Measurements from ENCODE around the gene RO60. TPM values are rescaled to one million over a fixed set of nuclear protein-coding genes. Genes with fewer than 3 reads are reported as not detected.
"Not testable (repeated sequence)": the region's sequence is repeated elsewhere in the genome, so short reads cannot be mapped to it uniquely, and the experiment has no call there.

Gene RO60
- total RNA-seq, 1 donor from 2014 or later: 104 TPM

GRCh38 chr1:193033610-193034009, 25.8 kb upstream of the RO60 start:
- H3K27me3 Mint-ChIP-seq (ENCODE audit: unreplicated experiment): no peaks in the 10 kb centered on the region
- no peak overlapping the region for H3K27ac Mint-ChIP-seq (ENCODE audit: unreplicated experiment)
- H3K4me1 Mint-ChIP-seq (ENCODE audit: unreplicated experiment): no peaks in the 10 kb centered on the region
- H3K36me3 Mint-ChIP-seq (ENCODE audit: unreplicated experiment): peaks cover 17% of the 10 kb centered on the region
- H3K4me3 Mint-ChIP-seq (ENCODE audit: unreplicated experiment): no peak overlapping the region
- no peak for TF ChIP-seq CTCF (IDR thresholded peaks at IDR 0.05)
- no peak for DNase-seq (ENCODE audit: extremely low spot score, unreplicated experiment)
- no peaks in the 10 kb centered on the region for H3K9me3 Mint-ChIP-seq (ENCODE audit: unreplicated experiment)

GRCh38 chr1:193036337-193037047, 22.9 kb upstream of the RO60 start:
- no peaks in the 10 kb centered on the region for H3K27me3 Mint-ChIP-seq (ENCODE audit: unreplicated experiment)
- H3K9me3 Mint-ChIP-seq (ENCODE audit: unreplicated experiment): no peaks in the 10 kb centered on the region
- no peak for DNase-seq (ENCODE audit: extremely low spot score, unreplicated experiment)
- no peak overlapping the region for H3K27ac Mint-ChIP-seq (ENCODE audit: unreplicated experiment)
- H3K36me3 Mint-ChIP-seq (ENCODE audit: unreplicated experiment): peaks cover 19% of the 10 kb centered on the region
- TF ChIP-seq CTCF (IDR thresholded peaks at IDR 0.05): no peak
- no peak overlapping the region for H3K4me3 Mint-ChIP-seq (ENCODE audit: unreplicated experiment)
- no peaks in the 10 kb centered on the region for H3K4me1 Mint-ChIP-seq (ENCODE audit: unreplicated experiment)

GRCh38 chr1:193040011-193040410, 19.4 kb upstream of the RO60 start:
- TF ChIP-seq CTCF (IDR thresholded peaks at IDR 0.05): no peak
- no peak for DNase-seq (ENCODE audit: extremely low spot score, unreplicated experiment)
- no peaks in the 10 kb centered on the region for H3K9me3 Mint-ChIP-seq (ENCODE audit: unreplicated experiment)
- H3K4me1 Mint-ChIP-seq (ENCODE audit: unreplicated experiment): no peaks in the 10 kb centered on the region
- H3K4me3 Mint-ChIP-seq (ENCODE audit: unreplicated experiment): no peak overlapping the region
- H3K36me3 Mint-ChIP-seq (ENCODE audit: unreplicated experiment): peaks cover 22% of the 10 kb centered on the region
- H3K27me3 Mint-ChIP-seq (ENCODE audit: unreplicated experiment): no peaks in the 10 kb centered on the region
- H3K27ac Mint-ChIP-seq (ENCODE audit: unreplicated experiment): no peak overlapping the region

GRCh38 chr1:193042766-193043691, 16.4 kb upstream of the RO60 start:
- no peak for DNase-seq (ENCODE audit: extremely low spot score, unreplicated experiment)
- H3K27ac Mint-ChIP-seq (ENCODE audit: unreplicated experiment): no peak overlapping the region
- TF ChIP-seq CTCF (IDR thresholded peaks at IDR 0.05): no peak
- H3K36me3 Mint-ChIP-seq (ENCODE audit: unreplicated experiment): peaks cover 16% of the 10 kb centered on the region
- H3K4me3 Mint-ChIP-seq (ENCODE audit: unreplicated experiment): no peak overlapping the region
- no peaks in the 10 kb centered on the region for H3K4me1 Mint-ChIP-seq (ENCODE audit: unreplicated experiment)
- no peaks in the 10 kb centered on the region for H3K9me3 Mint-ChIP-seq (ENCODE audit: unreplicated experiment)
- H3K27me3 Mint-ChIP-seq (ENCODE audit: unreplicated experiment): no peaks in the 10 kb centered on the region

GRCh38 chr1:193048913-193049312, 10.5 kb upstream of the RO60 start:
- not testable (repeated sequence) for H3K4me3 Mint-ChIP-seq (ENCODE audit: unreplicated experiment); H3K4me1 Mint-ChIP-seq (ENCODE audit: unreplicated experiment); H3K9me3 Mint-ChIP-seq (ENCODE audit: unreplicated experiment)

More at GRCh38 chr1:193048913-193049312, 10.5 kb upstream of the RO60 start:
- H3K27ac Mint-ChIP-seq (ENCODE audit: unreplicated experiment); DNase-seq (ENCODE audit: extremely low spot score, unreplicated experiment); H3K27me3 Mint-ChIP-seq (ENCODE audit: unreplicated experiment): not testable (repeated sequence)
- H3K36me3 Mint-ChIP-seq (ENCODE audit: unreplicated experiment): peaks cover 13% of the 10 kb centered on the region
